Left lung (tissue), 10 donors: ENCODE measurements around the gene FTCD. TPM values are rescaled to one million over a fixed set of nuclear protein-coding genes. Genes with fewer than 3 reads are reported as not detected.

ENCODE experiments used
- ATAC-seq: fragments of 200-7000 bp; cut with Tn5 transposase; one replicate; pipeline ENCODE4 v1.9.1; 2020; ENCODE audit warnings: moderate library complexity
- DNase-seq, 4 donors: peaks; one replicate each; pipeline ENCODE4 v3.0.0-alpha.2; 2013 to 2020
- H3K27ac ChIP-seq, 2 donors: fragments of 200-600 bp; sonication (generic) in 1 of 2; one replicate each; pipeline versions ENCODE4 v1.5.0 to v1.8.0; 2020 to 2021
- H3K27me3 ChIP-seq, 2 donors: fragments of 200-600 bp; sonication (generic) in 1 of 2; one replicate each; pipeline versions ENCODE4 v1.5.0 to v1.8.0; 2020 to 2021
- H3K36me3 ChIP-seq, 2 donors: fragments of 200-600 bp; sonication (generic) in 1 of 2; one replicate each; pipeline versions ENCODE4 v1.5.0 to v1.8.0; 2020 to 2021
- H3K4me1 ChIP-seq, 2 donors: fragments of 200-600 bp; one replicate each; pipeline ENCODE4 v1.8.0; 2021
- H3K4me3 ChIP-seq, 2 donors: fragments of 200-600 bp; sonication (generic) in 1 of 2; one replicate each; pipeline versions ENCODE4 v1.5.0 to v1.8.0; 2020 to 2021; ENCODE audit warnings: mild to moderate bottlenecking in 1 of 2
- H3K9me3 ChIP-seq, 2 donors: fragments of 200-600 bp; sonication (generic) in 1 of 2; one replicate each; pipeline versions ENCODE4 v1.5.0 to v1.8.0; 2020 to 2021
- intact Hi-C, 2 donors: fragments of 100-400 bp; cut with DNase I; formaldehyde crosslinking; loops; one replicate each; pipeline versions ENCODE4 v1.11.2 to v1.14.2; 2022
- polyA plus RNA-seq, 6 donors: library from polyadenylated mRNA; unstranded; fragments of 120-200 nt; gene quantifications; one replicate each; pipeline ENCODE4 v1.2.1, GENCODE V29; 2013; ENCODE audit not compliant: insufficient read length in 6 of 6
- total RNA-seq, 2 donors: library from RNA; stranded (reverse); fragmentation: NEBNext Ultra II Directional; extraction: Animal tissue kit (Norgen Biotek cat#: 25700); gene quantifications; one replicate each; pipeline ENCODE4 v1.2.1, GENCODE V29; 2021
- TF ChIP-seq, protein P1 (sequence below), 2 donors: fragments of 200-600 bp; sonication (generic) in 1 of 2; IDR thresholded peaks; one replicate each; pipeline versions ENCODE4 v1.5.0 to v1.8.0; 2021; ENCODE audit warnings: antibody characterized with exemption in 2 of 2
- donor health status: DM: no; HTN: yes; CAD: no.
- donor health status: DM: no; HTN: no; CAD: no.

The FTCD gene
- total and polyA plus RNA-seq, 8 donors = 0.29 to 2.4 (median 1.6) TPM

- no peak overlapping the region for H3K4me3 ChIP-seq
- ATAC-seq = no peak
- peaks cover 0 to 39% of the 10 kb centered on the region in 2 donors for H3K27me3 ChIP-seq
- DNase-seq = no peak
- H3K27ac ChIP-seq = no peak overlapping the region
- TF ChIP-seq, protein P1, sequence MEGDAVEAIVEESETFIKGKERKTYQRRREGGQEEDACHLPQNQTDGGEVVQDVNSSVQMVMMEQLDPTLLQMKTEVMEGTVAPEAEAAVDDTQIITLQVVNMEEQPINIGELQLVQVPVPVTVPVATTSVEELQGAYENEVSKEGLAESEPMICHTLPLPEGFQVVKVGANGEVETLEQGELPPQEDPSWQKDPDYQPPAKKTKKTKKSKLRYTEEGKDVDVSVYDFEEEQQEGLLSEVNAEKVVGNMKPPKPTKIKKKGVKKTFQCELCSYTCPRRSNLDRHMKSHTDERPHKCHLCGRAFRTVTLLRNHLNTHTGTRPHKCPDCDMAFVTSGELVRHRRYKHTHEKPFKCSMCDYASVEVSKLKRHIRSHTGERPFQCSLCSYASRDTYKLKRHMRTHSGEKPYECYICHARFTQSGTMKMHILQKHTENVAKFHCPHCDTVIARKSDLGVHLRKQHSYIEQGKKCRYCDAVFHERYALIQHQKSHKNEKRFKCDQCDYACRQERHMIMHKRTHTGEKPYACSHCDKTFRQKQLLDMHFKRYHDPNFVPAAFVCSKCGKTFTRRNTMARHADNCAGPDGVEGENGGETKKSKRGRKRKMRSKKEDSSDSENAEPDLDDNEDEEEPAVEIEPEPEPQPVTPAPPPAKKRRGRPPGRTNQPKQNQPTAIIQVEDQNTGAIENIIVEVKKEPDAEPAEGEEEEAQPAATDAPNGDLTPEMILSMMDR (IDR thresholded peaks at IDR 0.05) = no peak
- peaks cover 0 to 3% of the 10 kb centered on the region in 2 donors for H3K9me3 ChIP-seq
- no peaks in the 10 kb centered on the region for H3K36me3 ChIP-seq
- intact Hi-C loops = no loop called here
- H3K4me1 ChIP-seq = no peaks in the 10 kb centered on the region
Observed at GRCh38 chr21:46137908-46138307, 17.5 kb downstream of the FTCD start.

DNA sequence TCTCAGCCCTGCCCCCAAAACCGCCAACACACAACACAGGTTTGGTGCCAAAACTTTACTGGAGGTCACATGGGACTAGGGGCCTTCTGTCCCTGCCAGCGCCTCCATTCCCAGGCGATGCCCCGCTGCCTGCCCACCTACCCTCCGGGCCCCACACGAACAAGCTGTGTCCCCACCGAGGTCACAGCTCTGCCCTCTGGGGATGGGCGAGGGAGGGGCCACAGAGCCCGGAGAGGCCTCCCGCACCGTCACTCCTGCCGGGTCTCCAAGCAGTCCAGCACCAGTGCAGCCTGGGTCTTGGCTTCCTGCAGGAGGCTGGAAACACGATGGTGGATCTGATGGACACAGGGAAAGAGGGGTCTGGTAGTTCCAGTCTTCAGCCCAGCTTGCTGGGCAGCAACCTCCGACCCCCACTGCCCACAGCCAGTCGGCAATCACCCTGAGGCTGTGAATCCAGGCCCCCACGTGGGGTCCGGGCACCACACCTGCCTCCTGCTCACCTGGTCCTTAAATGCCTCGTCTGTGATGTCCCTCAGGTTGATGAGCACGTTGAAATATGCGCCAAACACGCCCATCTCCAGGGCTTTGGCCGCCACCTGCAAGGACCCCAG is 18.5 kb downstream of the FTCD start:
- DNase-seq = no peak
- no peaks in the 10 kb centered on the region for H3K36me3 ChIP-seq
- no peak for ATAC-seq

GRCh38 chr21:46135782-46136395 is 19.5 kb downstream of the FTCD start:
- no peak overlapping the region for H3K4me3 ChIP-seq
- TF ChIP-seq, protein P1 (IDR thresholded peaks at IDR 0.05) = no peak
- H3K9me3 ChIP-seq = no peaks in the 10 kb centered on the region
- ATAC-seq (no peak), DNase-seq (no peak)
- H3K36me3 ChIP-seq = no peaks in the 10 kb centered on the region
- intact Hi-C loops = no loop called here
- H3K27ac ChIP-seq = no peak overlapping the region
- no peaks in the 10 kb centered on the region for H3K4me1 ChIP-seq
- H3K27me3 ChIP-seq = peaks cover 0 to 39% of the 10 kb centered on the region in 2 donors

More for the DNA sequence above, 18.5 kb downstream of the FTCD start:
- Histone ChIP-seq H3K27me3 (peaks cover 0 to 39% of the 10 kb centered on the region in 2 donors), H3K4me1 (no peaks in the 10 kb centered on the region), H3K27ac (no peak overlapping the region), H3K4me3 (no peak overlapping the region), H3K9me3 (no peaks in the 10 kb centered on the region)
- intact Hi-C loops = no loop called here
- TF ChIP-seq, protein P1 (IDR thresholded peaks at IDR 0.05) = no peak

DNA sequence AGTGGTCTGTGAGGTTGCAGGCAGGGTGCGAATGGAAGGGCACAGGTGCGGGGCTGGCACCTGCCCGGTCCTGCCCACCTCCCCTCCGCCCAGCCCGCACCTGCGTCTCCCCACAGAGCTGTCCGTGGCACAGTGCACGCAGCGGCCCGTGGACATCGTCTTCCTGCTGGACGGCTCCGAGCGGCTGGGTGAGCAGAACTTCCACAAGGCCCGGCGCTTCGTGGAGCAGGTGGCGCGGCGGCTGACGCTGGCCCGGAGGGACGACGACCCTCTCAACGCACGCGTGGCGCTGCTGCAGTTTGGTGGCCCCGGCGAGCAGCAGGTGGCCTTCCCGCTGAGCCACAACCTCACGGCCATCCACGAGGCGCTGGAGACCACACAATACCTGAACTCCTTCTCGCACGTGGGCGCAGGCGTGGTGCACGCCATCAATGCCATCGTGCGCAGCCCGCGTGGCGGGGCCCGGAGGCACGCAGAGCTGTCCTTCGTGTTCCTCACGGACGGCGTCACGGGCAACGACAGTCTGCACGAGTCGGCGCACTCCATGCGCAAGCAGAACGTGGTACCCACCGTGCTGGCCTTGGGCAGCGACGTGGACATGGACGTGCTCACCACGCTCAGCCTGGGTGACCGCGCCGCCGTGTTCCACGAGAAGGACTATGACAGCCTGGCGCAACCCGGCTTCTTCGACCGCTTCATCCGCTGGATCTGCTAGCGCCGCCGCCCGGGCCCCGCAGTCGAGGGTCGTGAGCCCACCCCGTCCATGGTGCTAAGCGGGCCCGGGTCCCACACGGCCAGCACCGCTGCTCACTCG is 23.3 kb downstream of the FTCD start:
- ATAC-seq (peak; percentile 5), DNase-seq (peak in 1 of 4 donors; percentile 81)
- H3K27ac ChIP-seq = no peak overlapping the region
- H3K9me3 ChIP-seq = no peaks in the 10 kb centered on the region
- no peaks in the 10 kb centered on the region for H3K4me1 ChIP-seq
- TF ChIP-seq, protein P1 (IDR thresholded peaks at IDR 0.05) = no peak
- peaks cover 0 to 12% of the 10 kb centered on the region in 2 donors for H3K36me3 ChIP-seq
- H3K27me3 ChIP-seq = peaks cover 0 to 8% of the 10 kb centered on the region in 2 donors
- intact Hi-C loops = no loop called here
- H3K4me3 ChIP-seq = no peak overlapping the region

- H3K27me3 ChIP-seq = peaks cover 0 to 3% of the 10 kb centered on the region in 2 donors
- DNase-seq (no peak), ATAC-seq (peak; percentile 2)
- H3K9me3 ChIP-seq = no peaks in the 10 kb centered on the region
- peaks cover 0 to 18% of the 10 kb centered on the region in 2 donors for H3K36me3 ChIP-seq
- H3K4me3 ChIP-seq = no peak overlapping the region
- intact Hi-C loops = no loop called here
- no peaks in the 10 kb centered on the region for H3K4me1 ChIP-seq
- no peak overlapping the region for H3K27ac ChIP-seq
- TF ChIP-seq, protein P1 (IDR thresholded peaks at IDR 0.05) = no peak
Observed at GRCh38 chr21:46131588-46131837, 23.9 kb downstream of the FTCD start.
